GM18909 (cell line): ENCODE results near the gene ZNF280D.
"Not testable (repeated sequence)": the region's sequence is repeated elsewhere in the genome, so short reads cannot be mapped to it uniquely, and the experiment has no call there.

Experiments used
- ATAC-seq: cut with Tn5 transposase; IDR thresholded peaks from one replicate; pipeline ENCODE4 v1.9.1; 2021; ENCODE audit warnings: mild to moderate bottlenecking; ENCODE audit not compliant: unreplicated experiment, poor library complexity

Gene ZNF280D

GRCh38 chr15:56719021-56719612, 14.2 kb downstream of the ZNF280D start:
- no peak for ATAC-seq

GRCh38 chr15:56718560-56718959, 14.7 kb downstream of the ZNF280D start:
- ATAC-seq: no peak

- no peak for ATAC-seq
Measured at GRCh38 chr15:56716334-56716733, 17.0 kb downstream of the ZNF280D start.

- no peak for ATAC-seq
Measured at GRCh38 chr15:56715220-56715619, 18.1 kb downstream of the ZNF280D start.

- not testable (repeated sequence) for ATAC-seq
Measured at GRCh38 chr15:56709502-56709901, 23.8 kb downstream of the ZNF280D start.

GRCh38 chr15:56699743-56700142, 33.6 kb downstream of the ZNF280D start:
- ATAC-seq: no peak

GRCh38 chr15:56698270-56698669, 35.0 kb downstream of the ZNF280D start:
- ATAC-seq: no peak

- no peak for ATAC-seq
Measured at GRCh38 chr15:56693761-56694160, 39.5 kb downstream of the ZNF280D start.

GRCh38 chr15:56690733-56691132, 42.6 kb downstream of the ZNF280D start:
- no peak for ATAC-seq

- ATAC-seq: no peak
Measured at GRCh38 chr15:56683908-56684307, 49.4 kb downstream of the ZNF280D start.

- no peak for ATAC-seq
Measured at GRCh38 chr15:56681113-56681512, 52.2 kb downstream of the ZNF280D start.

- ATAC-seq: no peak
Measured at GRCh38 chr15:56679225-56679624, 54.1 kb downstream of the ZNF280D start.

- ATAC-seq: no peak
Measured at GRCh38 chr15:56678571-56678970, 54.7 kb downstream of the ZNF280D start.

GRCh38 chr15:56677271-56677670, 56.0 kb downstream of the ZNF280D start:
- ATAC-seq: no peak

GRCh38 chr15:56675930-56676329, 57.4 kb downstream of the ZNF280D start:
- ATAC-seq: no peak

- no peak for ATAC-seq
Measured at GRCh38 chr15:56674857-56675256, 58.5 kb downstream of the ZNF280D start.

GRCh38 chr15:56672721-56673120, 60.6 kb downstream of the ZNF280D start:
- no peak for ATAC-seq

- ATAC-seq: no peak
Measured at GRCh38 chr15:56667517-56667916, 65.8 kb downstream of the ZNF280D start.

- ATAC-seq: no peak
Measured at GRCh38 chr15:56660943-56661342, 72.4 kb downstream of the ZNF280D start.

- ATAC-seq: no peak
Measured at GRCh38 chr15:56659197-56659596, 74.1 kb downstream of the ZNF280D start.

- ATAC-seq: no peak
Measured at GRCh38 chr15:56654624-56655023, 78.7 kb downstream of the ZNF280D start.

GRCh38 chr15:56654216-56654615, 79.1 kb downstream of the ZNF280D start:
- ATAC-seq: no peak

- ATAC-seq: no peak
Measured at GRCh38 chr15:56653787-56654186, 79.5 kb downstream of the ZNF280D start.
